A204.1 (cell line): ENCODE data around the gene CADPS.

Source experiments
- FAIRE-seq: peaks from 2 replicates; lab custom pipeline; 2012; peaks lifted over from hg19 to GRCh38; lab: Jason Lieb, UNC

CADPS gene

DNA sequence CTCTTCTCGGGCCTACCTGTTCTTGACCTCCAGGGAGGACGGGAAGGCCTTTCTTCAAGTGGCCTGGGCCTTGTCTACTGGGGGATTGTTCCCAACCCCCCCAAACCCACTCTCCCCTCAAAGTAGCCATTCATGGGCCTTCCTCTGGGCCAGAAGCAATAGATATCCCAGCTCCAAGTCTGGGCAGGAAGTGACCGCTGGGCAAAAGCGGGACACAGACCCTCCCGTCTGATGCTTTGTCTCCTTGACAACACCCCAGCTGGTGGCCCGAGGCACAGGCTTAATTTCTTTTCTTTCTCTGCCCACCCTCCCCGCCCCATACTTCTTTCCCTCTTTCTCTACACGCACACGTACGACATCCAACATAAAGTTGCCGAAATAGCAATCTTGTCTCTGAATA lies 460.4 kb downstream of the CADPS start:
- no peak for FAIRE-seq

DNA sequence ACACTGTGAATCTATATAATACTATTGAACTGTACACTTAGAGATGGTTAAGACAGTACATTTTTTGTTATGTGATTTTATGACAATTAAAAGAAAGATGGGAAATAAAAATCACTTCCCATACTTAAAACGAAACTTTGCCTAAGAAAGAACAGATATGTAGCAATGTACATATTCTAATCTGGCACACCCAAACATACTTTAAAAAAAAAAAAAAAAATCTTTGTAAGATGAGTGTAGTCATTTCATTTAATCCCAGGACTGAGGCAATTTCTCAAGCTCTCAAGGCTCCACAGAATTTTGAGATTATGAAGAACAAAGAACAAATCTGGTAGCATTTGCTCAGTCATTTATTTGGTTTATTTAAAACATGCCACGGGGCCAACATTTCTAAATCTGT lies 461.5 kb downstream of the CADPS start:
- no peak for FAIRE-seq

GRCh38 chr3:62406945-62407344 lies 468.3 kb downstream of the CADPS start:
- FAIRE-seq = no peak

- no peak for FAIRE-seq
Observed at GRCh38 chr3:62405566-62405965, 469.6 kb downstream of the CADPS start.

- FAIRE-seq = no peak
Observed at GRCh38 chr3:62405135-62405534, 470.1 kb downstream of the CADPS start.

DNA sequence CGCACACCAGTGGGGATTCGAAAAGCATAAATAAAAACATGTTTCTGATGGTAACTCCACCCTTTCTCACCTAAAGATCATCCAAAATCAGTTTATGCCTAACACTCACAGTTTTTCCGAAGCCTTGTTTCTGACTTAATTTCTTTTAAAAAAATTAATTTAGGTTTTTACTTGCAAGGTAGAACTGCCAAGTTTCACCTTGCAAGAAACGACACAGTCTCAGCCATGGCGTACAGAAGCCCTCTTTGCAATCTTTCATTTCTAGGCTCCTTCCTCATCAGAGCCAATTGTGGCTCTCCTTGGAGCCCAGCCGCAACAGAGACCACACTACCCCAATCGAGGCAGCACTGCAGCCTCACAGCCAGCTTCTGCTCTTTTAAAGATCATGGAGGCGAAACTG lies 470.9 kb downstream of the CADPS start:
- no peak for FAIRE-seq

GRCh38 chr3:62403765-62404164 lies 471.5 kb downstream of the CADPS start:
- no peak for FAIRE-seq

GRCh38 chr3:62392626-62393292 lies 482.5 kb downstream of the CADPS start:
- FAIRE-seq = no peak

DNA sequence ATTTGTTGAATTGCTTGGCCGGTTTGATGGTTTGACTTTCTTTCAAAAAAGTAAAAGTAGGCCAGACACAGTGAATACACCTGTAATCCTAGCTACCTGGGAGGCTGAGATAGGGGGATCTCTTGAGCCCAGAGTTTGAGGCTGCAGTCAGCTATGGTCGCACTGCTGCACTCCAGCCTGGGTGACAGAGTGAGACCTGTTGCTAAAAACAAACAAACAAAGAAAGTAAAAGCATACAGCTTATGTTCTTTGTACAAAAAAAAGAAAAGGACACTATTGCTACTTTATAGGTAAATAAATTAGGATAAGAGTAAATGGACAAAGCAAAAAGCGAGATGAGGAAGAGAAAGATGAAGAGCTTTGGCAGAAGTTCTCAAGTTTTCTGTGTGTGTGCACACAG lies 488.0 kb downstream of the CADPS start:
- FAIRE-seq = no peak

GRCh38 chr3:62379321-62379798 lies 495.9 kb downstream of the CADPS start:
- no peak for FAIRE-seq

DNA sequence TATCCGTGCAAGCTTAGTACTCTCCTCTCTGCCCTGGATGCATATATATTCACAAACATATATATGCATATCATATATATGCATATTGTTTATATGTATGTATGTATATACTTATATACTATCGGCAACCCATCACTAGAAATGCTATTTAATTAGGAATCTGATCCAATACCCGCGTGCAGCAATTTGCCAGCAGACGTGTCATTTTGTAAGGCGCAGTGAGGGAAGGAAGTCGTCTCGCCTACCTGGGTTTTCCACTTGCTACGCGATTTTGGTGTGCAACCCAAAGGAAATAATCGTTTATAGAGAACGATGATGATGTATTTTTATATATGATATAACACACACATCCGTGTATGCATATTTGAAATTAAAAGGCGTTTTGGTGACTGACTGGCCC lies 496.3 kb downstream of the CADPS start:
- FAIRE-seq = no peak

DNA sequence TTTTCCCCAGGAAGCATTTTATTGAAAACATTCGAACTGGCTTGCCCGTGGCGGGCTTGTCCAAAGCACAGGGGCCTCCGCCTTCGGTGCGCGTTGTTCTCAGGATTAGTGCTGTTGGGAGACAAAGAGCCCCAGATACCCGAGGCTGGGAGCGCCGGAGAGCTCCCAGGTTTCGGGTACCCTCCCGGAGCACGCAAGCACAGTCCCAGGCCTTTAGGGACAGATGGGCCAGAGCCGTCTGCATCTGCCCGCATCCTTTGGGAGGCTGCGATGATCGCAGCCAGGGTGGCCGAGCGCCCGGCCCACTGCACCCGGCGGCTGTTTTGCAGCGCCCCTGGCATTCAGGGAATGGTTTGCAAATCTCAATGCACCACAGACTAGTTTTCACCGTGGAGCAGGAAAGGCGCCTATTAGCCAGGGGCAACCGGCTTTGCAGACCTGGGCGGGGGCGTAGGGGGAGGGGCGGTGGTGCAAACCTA lies 496.9 kb downstream of the CADPS start:
- FAIRE-seq = no peak

DNA sequence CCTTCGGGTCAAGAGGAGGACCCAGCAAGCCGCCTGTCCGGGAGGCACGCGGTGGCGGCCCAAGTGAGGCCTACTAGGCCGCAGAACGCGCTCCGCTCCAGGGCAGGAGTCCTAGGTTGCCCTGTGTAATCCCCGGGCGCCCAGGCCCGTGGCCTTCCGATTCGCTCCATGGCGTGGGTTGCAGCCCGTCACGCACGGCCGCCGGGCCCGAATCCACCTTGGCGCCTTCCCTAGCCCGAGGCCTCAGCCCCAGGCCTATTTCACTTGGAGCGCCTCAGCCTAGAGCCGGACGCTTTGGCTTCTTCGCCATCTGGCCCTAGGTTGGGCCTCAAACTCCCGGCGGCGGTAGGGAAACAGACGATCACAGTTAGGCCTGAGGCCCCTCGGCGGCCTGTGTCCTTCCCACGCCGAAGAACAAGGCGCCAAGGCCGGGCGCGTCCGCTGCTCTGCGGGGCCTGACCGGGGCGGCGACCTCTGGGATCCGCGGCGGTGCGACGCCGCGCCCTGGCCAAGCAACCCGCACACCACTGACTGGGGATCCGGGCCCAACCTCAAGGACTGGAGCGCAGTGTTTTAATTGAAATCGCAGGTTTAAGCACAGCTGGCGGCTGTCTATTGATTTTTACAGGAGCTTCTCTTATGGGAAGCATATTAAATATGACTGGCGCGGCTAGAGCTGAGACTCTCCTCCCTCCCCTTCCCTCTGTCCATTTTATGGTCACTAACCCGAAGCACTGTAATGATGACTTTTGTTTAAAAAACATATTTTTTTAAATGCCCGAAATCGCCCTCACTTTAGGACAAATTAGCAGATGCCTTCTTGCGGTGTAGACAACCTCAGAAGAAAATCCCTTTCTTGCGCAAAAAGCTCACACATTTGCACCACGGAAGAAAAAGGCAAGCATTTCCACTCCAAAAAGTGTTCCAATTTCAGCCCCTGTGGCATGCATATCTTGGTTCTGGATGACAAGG lies 498.0 kb downstream of the CADPS start:
- no peak for FAIRE-seq

DNA sequence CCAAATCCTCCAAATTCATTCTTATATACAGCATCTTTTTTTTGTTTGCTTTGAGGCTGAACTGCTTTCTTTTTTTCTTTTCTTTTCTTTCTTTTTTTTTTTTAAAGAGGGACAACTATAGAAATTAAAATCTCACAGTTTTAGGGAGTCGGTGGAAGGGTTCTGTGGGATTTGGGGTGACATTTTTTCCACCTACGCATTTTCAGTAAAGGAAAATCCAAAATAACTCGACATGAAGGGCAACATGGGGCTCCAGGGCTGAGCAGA lies 498.8 kb downstream of the CADPS start:
- FAIRE-seq = no peak

- FAIRE-seq = no peak
Observed at GRCh38 chr3:62375655-62376453, 499.4 kb downstream of the CADPS start.

- FAIRE-seq = no peak
Observed at GRCh38 chr3:62374341-62375218, 500.6 kb downstream of the CADPS start.

GRCh38 chr3:62373714-62374333 lies 501.4 kb downstream of the CADPS start:
- FAIRE-seq = no peak

DNA sequence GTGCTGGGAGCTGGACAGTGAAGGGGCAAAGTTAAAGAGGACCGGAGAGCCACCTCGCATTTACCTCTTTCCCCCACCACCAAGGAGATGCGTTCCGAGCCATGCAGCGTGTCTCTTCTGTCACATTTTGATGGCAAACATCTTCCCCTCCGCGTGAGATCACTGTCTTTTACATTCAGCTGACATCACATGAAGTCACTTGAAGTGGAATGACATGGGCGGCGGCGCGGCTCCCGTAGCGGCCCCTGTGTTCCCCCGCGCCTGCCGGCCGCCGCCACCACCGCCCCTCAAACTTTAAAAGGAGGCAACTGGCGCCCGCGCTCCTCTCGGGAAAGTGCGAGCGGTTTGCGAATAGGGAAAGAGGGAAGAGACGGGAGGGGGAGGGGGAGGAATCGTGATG lies 502.0 kb downstream of the CADPS start, which contains the start of gene FEZF2:
Gene FEZF2 (minus strand): TSS at position 336 of the 400 bp plus-strand sequence. CDS start 682 bp downstream, outside the sequence.
- no peak for FAIRE-seq

DNA sequence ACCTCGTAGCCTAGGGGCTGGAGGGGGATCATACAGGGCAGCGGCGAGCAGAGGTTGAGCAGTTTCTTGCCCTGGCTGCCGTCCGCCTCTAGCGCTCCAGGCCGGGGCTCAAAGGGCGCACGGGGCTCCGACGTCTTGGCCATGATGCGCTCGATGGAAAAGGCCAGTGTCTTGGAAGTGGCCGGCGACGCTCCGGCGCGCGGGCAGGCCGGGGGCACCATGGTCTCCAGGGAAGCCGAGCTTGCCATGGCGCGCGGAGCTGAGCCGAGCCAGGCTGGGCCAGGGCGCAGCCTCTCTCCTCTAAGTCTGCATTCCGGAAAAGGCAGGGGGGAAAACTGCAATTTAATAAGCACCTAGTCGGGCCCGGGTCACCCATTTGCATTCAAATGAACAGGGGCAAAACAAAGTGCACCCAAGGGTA lies 502.6 kb downstream of the CADPS start:
- FAIRE-seq = no peak

- FAIRE-seq = no peak
Observed at GRCh38 chr3:62371720-62372591, 503.3 kb downstream of the CADPS start.
